ENCODE data around the gene DDI1. TPM values are rescaled to one million over a fixed set of nuclear protein-coding genes. Genes with fewer than 3 reads are reported as not detected.
A peak's percentile ranks its signal among the peaks of the same experiment; 100 is the strongest.
"Not testable (repeated sequence)": the region's sequence is repeated elsewhere in the genome, so short reads cannot be mapped to it uniquely, and the experiment has no call there.

DDI1 gene
- total RNA-seq, 1 donor from 2014 or later: not detected

DNA sequence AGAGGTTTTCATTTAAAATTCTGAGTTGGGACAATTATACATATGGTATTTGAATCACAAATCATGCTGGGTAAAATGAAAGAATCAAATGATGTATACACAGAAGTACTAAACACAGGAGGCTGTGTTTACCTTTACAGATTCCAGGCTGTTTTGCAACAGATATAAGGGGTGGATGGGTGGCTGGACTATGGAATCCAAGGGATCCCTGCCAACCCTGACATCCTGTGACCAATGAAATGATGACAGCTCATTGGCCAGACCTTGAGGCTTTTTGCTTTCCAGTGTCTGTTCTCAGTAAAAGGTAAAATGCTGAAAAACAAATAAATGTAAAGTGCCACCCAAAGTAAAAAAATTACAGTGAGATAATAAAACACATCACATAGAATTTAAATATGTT lies 3.3 kb upstream of the DDI1 start:
- no peak for ATAC-seq
- intact Hi-C loops (cut with DNase I): no loop called here
- DNase-seq (ENCODE audit: low spot score): no peak

GRCh38 chr11:104033561-104033960 lies 2.9 kb upstream of the DDI1 start:
- DNase-seq (ENCODE audit: low spot score) (no peak), ATAC-seq (peak; percentile 32)
- intact Hi-C loops (cut with DNase I): no loop called here

- intact Hi-C loops (cut with DNase I): no loop called here
- ATAC-seq: no peak
- DNase-seq (ENCODE audit: low spot score): no peak
These were observed 555 bp downstream of the DDI1 start for GRCh38 chr11:104036995-104037394.

DNA sequence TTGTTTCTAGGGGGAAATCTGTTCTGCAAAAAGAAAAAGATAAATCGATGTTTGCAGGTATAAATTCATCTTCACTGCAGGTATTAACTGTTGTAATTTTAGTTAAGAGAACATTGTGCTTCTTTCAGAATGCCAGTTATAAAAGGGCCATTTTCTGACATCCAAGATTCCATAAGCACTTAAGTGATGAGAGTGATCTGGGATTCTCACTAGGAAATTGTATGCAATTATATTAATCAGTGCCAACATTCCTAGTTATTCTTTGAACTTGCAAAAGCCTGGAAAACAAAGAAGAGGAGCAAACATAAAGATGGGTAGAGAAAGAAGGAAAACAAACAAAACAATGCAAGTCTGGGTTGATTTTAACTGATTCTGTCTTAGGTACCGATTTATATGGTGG lies 5.4 kb downstream of the DDI1 start:
- intact Hi-C loops (cut with DNase I): no loop called here
- DNase-seq (ENCODE audit: low spot score) (no peak), ATAC-seq (no peak)

DNA sequence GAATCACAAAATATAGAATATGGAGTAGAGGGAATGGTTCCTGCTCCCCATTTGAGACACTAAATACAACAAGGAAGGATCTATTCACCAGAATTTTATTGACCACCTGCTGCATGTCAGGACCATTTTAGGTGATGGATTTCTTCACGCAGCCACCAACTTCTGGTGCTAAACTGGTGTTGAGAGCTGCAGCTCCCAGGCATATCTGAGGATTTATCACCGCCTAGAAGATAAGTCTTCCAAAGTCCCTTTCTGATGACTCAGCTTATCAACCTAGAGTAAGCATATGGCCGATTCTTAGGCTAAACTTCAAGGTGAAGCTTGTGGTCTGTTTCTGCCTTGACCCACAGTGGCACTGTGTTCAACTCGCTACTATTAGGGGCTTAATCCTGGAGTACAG lies 6.7 kb downstream of the DDI1 start:
- no peak for ATAC-seq
- intact Hi-C loops (cut with DNase I): no loop called here
- no peak for DNase-seq (ENCODE audit: low spot score)

DNA sequence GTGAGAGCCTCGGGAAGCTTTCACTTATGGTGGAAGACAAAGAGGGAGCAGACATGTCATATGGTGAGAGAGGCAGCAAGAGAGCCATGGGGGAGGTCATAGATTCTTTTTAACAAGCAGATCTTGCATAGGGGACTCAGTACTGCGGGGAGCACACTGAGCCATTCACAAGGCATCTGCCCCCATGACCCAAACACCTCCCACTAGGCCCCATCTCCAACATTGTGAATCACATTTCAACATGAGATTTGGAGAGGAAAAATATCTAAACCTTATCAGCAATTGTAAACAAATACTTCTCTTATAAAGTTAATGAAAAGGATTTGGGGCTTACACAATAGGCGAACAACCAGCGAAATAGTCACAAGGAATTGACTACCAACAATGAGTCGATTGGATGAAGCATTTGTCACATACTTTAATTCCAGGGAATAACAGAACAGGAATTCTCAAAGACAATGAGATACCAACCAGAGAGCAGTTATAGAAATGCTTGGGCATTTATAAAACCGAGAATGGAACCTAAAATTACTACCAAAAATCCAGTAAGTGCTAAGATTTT lies 7.3 kb downstream of the DDI1 start:
- no peak for DNase-seq (ENCODE audit: low spot score)
- intact Hi-C loops (cut with DNase I): no loop called here
- ATAC-seq: no peak

- no peak for ATAC-seq
- intact Hi-C loops (cut with DNase I): no loop called here
- DNase-seq (ENCODE audit: low spot score): no peak
These were observed 9.9 kb downstream of the DDI1 start for GRCh38 chr11:104046331-104046730.

DNA sequence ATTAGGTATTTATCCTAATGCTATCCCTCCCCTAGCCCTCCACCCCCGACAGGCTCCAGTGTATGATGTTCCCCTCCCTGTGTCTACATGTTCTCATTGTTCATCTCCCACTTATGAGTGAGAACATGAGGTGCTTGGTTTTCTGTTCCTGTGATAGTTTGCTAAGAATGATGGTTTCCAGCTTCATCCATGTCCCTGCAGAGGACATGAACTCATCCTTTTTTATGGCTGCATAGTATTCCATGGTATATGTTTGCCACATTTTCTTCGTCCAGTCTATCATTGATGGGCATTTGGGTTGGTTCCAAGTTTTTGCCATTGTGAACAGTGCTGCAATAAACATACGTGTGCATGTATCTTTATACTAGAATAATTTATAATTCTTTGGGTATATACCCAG lies 10.4 kb downstream of the DDI1 start:
- ATAC-seq; intact Hi-C loops (cut with DNase I); DNase-seq (ENCODE audit: low spot score): not testable (repeated sequence)

DNA sequence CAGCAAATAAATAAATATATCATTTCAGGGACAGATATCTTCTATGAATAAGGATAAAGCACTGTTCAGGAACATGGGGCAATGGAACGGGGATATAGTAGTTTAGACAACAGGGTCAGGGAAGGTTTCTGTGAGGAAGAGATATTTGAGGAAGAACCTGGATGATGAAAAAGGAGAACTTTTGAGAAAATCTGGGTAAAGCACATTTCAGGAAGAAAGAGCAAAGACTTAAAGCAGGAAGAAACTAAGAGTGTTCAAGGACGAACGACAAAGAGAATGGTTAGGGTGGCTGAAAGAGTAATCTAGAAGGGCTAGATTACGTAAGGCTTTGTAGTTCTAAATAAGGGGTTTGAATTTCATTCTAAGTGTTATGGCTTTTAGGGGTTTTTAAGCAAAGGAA lies 12.7 kb downstream of the DDI1 start:
- DNase-seq (ENCODE audit: low spot score): no peak
- intact Hi-C loops (cut with DNase I): no loop called here

DNA sequence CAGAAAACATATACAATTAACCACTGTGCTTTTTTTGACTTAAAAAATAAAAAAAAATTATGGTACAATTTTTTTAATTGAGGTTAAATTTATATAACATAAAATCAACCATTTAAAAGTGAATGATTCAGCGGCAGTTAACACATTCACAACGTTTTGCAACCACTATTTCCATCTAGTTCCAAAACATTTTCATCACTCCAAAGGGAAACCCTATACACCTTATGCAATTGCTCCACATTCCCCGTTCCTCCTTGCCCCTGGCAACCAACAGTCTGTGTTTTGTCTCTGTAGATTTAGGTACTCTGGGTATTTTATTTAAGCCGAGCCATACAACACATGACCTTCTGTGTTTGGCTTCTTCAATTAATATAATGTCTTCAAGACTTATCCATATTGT lies 15.3 kb downstream of the DDI1 start:
- intact Hi-C loops (cut with DNase I): no loop called here
- DNase-seq (ENCODE audit: low spot score) (no peak), ATAC-seq (no peak)

More for the DNA sequence above, 12.7 kb downstream of the DDI1 start:
- ATAC-seq: no peak

DNA sequence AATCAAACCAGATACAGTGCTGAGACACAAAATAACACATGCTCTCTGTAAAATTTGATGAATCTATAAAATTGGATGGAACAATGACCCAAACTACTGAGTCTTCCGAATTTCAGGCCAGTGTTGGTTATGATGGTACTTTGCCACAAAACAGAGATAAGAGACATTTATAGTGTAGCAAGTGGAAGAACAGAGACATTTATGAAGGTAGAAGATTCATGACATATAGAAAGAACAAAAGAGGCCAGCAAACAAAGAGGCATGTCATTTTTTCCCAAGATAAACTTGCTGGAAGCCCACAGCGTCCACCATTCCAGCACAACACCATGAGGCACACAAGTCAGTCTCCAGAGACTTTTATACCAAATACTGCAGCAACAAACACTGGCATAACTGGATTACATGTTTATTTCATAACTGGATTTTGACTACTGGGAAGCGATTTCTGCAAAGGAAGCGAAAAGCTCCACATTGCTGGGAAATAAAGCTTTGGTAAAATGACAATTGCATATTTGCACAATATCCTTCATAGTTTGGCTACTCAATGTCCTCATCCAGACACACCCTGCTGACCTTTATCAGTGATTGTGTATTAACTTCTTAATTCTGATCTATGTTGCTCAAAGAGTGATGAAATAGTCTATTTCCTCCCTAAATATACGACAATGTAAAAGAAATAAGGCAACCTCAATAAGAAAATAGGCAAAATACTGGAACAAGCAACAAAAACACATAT lies 17.5 kb downstream of the DDI1 start:
- intact Hi-C loops (cut with DNase I): no loop called here
- ATAC-seq (no peak), DNase-seq (ENCODE audit: low spot score) (no peak)

DNA sequence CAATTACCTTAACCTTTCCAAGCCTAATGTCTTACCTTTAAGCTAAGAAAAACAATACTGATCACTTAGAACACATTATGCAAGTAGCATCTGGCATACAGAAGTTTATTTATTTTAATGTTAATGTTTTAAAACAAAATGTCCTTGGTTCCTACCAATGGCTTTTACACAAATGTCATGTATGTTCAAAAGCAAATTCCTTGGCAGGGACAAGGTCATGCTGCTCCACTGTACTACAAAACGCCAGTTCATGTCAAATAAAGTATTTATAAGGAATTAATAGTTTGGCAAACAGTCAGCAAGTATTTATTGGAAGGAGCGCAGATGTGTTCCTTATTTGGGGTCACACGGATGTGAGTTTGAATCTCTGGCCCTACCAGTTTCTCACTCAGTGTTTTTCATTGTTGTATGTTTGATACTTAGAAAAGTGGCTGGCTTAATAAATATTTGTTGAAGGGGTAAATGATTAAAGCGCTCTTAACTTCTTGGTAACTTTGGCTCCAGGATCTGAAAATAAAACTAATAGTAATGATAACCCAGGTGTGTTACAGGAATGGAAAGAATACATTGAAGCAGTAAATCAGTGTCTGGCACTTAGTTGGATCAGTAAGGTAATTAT lies 18.6 kb downstream of the DDI1 start:
- intact Hi-C loops (cut with DNase I): no loop called here
- DNase-seq (ENCODE audit: low spot score) (no peak), ATAC-seq (no peak)

GRCh38 chr11:104055596-104055995 lies 19.2 kb downstream of the DDI1 start:
- intact Hi-C loops (cut with DNase I): no loop called here
- ATAC-seq: no peak
- DNase-seq (ENCODE audit: low spot score): no peak

GRCh38 chr11:104057908-104058307 lies 21.5 kb downstream of the DDI1 start:
- intact Hi-C loops (cut with DNase I): no loop called here
- DNase-seq (ENCODE audit: low spot score) (no peak), ATAC-seq (no peak)

- intact Hi-C loops (cut with DNase I): no loop called here
- DNase-seq (ENCODE audit: low spot score) (no peak), ATAC-seq (no peak)
These were observed 22.2 kb downstream of the DDI1 start for GRCh38 chr11:104058680-104059079.

DNA sequence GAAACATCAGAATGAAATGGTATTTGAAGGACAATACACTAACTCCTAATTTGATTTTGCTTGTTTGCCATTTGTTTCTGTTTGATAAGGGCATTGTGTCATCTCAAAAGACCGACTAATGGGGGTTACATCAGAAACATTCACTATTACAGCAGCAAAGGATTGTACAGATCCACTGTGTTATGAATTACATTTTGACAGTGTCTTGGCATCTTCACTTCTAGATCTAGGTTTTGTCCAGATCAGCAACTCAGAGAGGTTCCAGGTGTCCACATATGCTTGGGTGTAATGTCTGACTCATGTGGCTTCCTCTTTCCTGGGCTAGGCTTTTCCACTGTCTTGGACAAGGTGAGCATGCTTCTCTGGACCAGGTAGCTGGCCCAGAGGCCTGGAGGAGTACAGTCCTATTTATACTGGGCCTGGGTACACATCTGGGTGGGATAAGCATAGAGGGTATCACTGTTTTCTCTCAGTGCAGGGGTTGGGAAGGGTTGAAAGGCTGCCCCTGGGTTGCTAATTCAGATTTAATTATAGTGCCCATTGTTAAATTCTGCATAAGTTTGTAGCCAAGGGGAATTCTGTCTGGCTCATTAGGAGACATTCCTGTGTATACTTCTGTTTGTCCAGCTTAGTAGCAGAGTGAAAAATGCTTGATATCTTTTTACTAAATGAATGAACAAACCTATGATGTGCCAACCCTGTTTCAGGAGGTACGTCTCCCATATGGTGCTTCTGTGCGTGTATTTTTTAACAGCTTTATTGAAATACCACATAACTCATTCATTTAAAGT lies 23.8 kb downstream of the DDI1 start:
- no peak for ATAC-seq
- intact Hi-C loops (cut with DNase I): no loop called here

DNA sequence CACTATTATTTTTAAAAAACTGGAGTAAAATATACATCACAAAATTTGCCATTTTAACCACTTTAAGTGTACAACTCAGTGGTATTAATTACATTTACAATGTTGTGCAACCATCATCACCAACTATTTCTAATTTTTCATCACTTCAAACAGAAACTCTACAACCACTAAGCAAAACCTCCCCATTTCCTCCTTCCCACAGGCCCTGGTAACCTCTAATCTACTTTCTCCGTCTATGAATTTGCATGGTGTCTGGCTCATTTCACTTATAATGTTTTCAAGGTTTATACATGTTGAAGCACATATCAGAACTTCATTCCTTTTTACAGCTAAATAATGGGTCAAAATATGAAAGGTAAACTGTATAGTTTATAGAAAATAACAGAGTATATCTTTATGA lies 24.4 kb downstream of the DDI1 start:
- DNase-seq (ENCODE audit: low spot score): no peak
- no peak for ATAC-seq
- intact Hi-C loops (cut with DNase I): no loop called here

More for the DNA sequence above, 23.8 kb downstream of the DDI1 start:
- DNase-seq (ENCODE audit: low spot score): no peak

- ATAC-seq (peak; percentile 42), DNase-seq (ENCODE audit: low spot score) (no peak)
- intact Hi-C loops (cut with DNase I): no loop called here
These were observed 25.5 kb downstream of the DDI1 start for GRCh38 chr11:104061853-104062521.

DNA sequence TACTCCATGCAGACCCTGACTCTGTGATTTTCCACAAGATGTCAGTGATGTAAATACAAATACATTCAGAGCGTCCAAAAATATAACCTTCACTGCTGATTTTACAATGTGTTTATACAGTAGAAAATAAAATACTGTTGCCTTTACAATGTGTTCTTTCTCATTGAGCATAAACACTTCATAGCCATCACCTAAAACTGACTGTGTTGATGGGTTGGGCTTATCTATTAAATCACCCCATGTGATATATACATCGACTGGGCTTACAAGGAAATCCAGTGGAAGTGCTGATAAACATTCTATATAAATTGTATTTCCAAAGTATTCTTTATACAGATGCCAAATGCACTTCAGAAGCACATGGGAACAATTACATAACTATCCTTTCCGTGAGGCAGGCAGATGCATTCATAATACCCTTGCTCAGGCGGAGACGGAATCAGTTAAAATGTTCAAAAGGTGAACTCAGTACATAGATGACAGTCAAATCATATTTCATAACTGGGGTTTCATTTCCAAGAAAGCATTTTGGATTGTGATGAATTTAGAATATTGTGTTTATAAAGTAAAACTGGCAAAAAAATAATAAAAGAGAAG lies 27.7 kb downstream of the DDI1 start:
- DNase-seq (ENCODE audit: low spot score) (no peak), ATAC-seq (no peak)
- intact Hi-C loops (cut with DNase I): no loop called here
